ENCODE data around the gene PIGW. TPM values are rescaled to one million over a fixed set of nuclear protein-coding genes. Genes with fewer than 3 reads are reported as not detected.

PIGW gene
- total and polyA plus RNA-seq, 2 of the 8 experiments (the other 6 are each of a cell fraction or from before 2014, with no cell fraction given) = 12.1 to 28.9 TPM

- no peak for TF ChIP-seq CHD7 (IDR thresholded peaks at IDR 0.05; ENCODE audit: insufficient replicate concordance, low read length)
- TF ChIP-seq CHD2 (IDR thresholded peaks at IDR 0.05; ENCODE audit: low read length) = peak; percentile 94
- TF ChIP-seq HDAC2 (IDR thresholded peaks at IDR 0.05; ENCODE audit: borderline replicate concordance in 1 of 2, low read depth in 2 of 2, low read length in 2 of 2) = peak; percentile 47 to 70; a peak in 1 of 4 replicates
- TF ChIP-seq GTF2F1 (IDR thresholded peaks at IDR 0.05; ENCODE audit: borderline replicate concordance, low read depth, low read length) = peak; percentile 51; the same call in 1 of the 2 replicates
- peak; percentile 80 for TF ChIP-seq BRCA1 (IDR thresholded peaks at IDR 0.05; ENCODE audit: low read depth, low read length)
- TF ChIP-seq SIX5 (IDR thresholded peaks at IDR 0.05; ENCODE audit: low read depth, low read length) = no peak
- no peak for TF ChIP-seq CTCF (IDR thresholded peaks at IDR 0.05; ENCODE audit: control extremely low read depth in 1 of 3, insufficient read depth in 1 of 3, low read depth in 1 of 3, low read length in 3 of 3)
These were observed at the start of gene PIGW, which contains the start of gene MYO19 (continued) for GRCh38 chr17:36534840-36535668.

Measured in H1 (cell line).